Neural cell (in vitro differentiated cells): Measurements from ENCODE around the gene RNLS. TPM values are rescaled to one million over a fixed set of nuclear protein-coding genes. Genes with fewer than 3 reads are reported as not detected.

Source experiments
- H2AFZ ChIP-seq: fragments of 200-600, 300-800 bp; sonication (generic), shearing (Covaris generic); 2 replicates; pipeline ENCODE4 v1.6.0; 2014; ENCODE audit warnings: low read depth, mild to moderate bottlenecking, antibody characterized with exemption, low read length, moderate library complexity
- H3F3A ChIP-seq: fragments of 200-600 bp; shearing (Covaris generic); 2 replicates; pipeline ENCODE4 v1.6.1; 2016; ENCODE audit warnings: mild to moderate bottlenecking, moderate library complexity, mixed read lengths, antibody characterized with exemption, low read length; ENCODE audit not compliant: insufficient read depth, poor library complexity, severe bottlenecking
- H3K27ac ChIP-seq: fragments of 200-600, 300-800 bp; sonication (generic), shearing (Covaris generic); 2 replicates; pipeline ENCODE4 v1.5.1; 2014; ENCODE audit warnings: mild to moderate bottlenecking, low read length, moderate library complexity
- H3K27me3 ChIP-seq: fragments of 300-800, 200-600 bp; sonication (generic), shearing (Covaris generic); 2 replicates; pipeline ENCODE4 v1.6.0; 2014; ENCODE audit warnings: mild to moderate bottlenecking, low read depth, low read length, moderate library complexity; ENCODE audit not compliant: insufficient read depth
- H3K36me3 ChIP-seq: fragments of 300-800, 200-600 bp; sonication (generic), shearing (Covaris generic); 2 replicates; pipeline ENCODE4 v1.5.1; 2014; ENCODE audit warnings: mild to moderate bottlenecking, antibody characterized with exemption, low read length, moderate library complexity; ENCODE audit not compliant: insufficient read depth
- H3K4me2 ChIP-seq: fragments of 300-800, 200-600 bp; sonication (generic), shearing (Covaris generic); 2 replicates; pipeline ENCODE4 v1.6.0; 2014; ENCODE audit warnings: mild to moderate bottlenecking, low read length
- H3K4me3 ChIP-seq: fragments of 300-800, 200-600 bp; sonication (generic), shearing (Covaris generic); 2 replicates; pipeline ENCODE4 v1.5.1; 2014; ENCODE audit warnings: mild to moderate bottlenecking, low read length, moderate library complexity
- H3K79me2 ChIP-seq: fragments of 200-600 bp; shearing (Covaris generic); replicated peaks from 2 replicates; pipeline ENCODE4 v1.6.0; 2014; ENCODE audit warnings: mild to moderate bottlenecking, low read length, moderate library complexity; ENCODE audit not compliant: insufficient read depth
- H3K9ac ChIP-seq: fragments of 300-800, 200-600 bp; sonication (generic), shearing (Covaris generic); 2 replicates; pipeline ENCODE4 v1.6.1; 2016; ENCODE audit warnings: mild to moderate bottlenecking, low read length, mixed read lengths
- H3K9me2 ChIP-seq: fragments of 200-600 bp; shearing (Covaris generic); 2 replicates; pipeline ENCODE4 v1.6.1; 2016; ENCODE audit warnings: mild to moderate bottlenecking, low read length, mixed read lengths; ENCODE audit not compliant: insufficient read depth
- H3K9me3 ChIP-seq: fragments of 200-600, 300-800 bp; sonication (generic), shearing (Covaris generic); 2 replicates; pipeline ENCODE4 v1.6.1; 2016; ENCODE audit warnings: mild to moderate bottlenecking, mixed run types, low read length, moderate library complexity, mixed read lengths
- H4K20me1 ChIP-seq: fragments of 200-600 bp; shearing (Covaris generic); 2 replicates; pipeline ENCODE4 v1.6.1; 2016; ENCODE audit warnings: mild to moderate bottlenecking, mixed run types; ENCODE audit not compliant: insufficient read depth
- EP300 ChIP-seq: fragments of 450-650 bp; conservative IDR thresholded peaks from 2 replicates; pipeline ENCODE4 v1.6.1; 2014; ENCODE audit warnings: antibody characterized with exemption, mild to moderate bottlenecking, moderate library complexity; ENCODE audit not compliant: poor library complexity, severe bottlenecking
- EZH2 ChIP-seq: fragments of 200-600, 300-800 bp; shearing (Covaris generic), sonication (generic); IDR thresholded peaks from 2 replicates; pipeline ENCODE4 v1.6.1; 2014; ENCODE audit warnings: antibody characterized with exemption, low read length, borderline replicate concordance, mild to moderate bottlenecking; ENCODE audit not compliant: insufficient read depth, poor library complexity, severe bottlenecking
- MXI1 ChIP-seq: fragments of 450-650 bp; conservative IDR thresholded peaks from 2 replicates; pipeline ENCODE4 v1.6.1; 2014; ENCODE audit warnings: antibody characterized with exemption, mild to moderate bottlenecking; ENCODE audit not compliant: poor library complexity, severe bottlenecking
- POLR2AphosphoS5 ChIP-seq: IDR thresholded peaks from 2 replicates; pipeline ENCODE4 v1.6.1; 2012
- RAD21 ChIP-seq: fragments of 450-650 bp; conservative IDR thresholded peaks from 2 replicates; pipeline ENCODE4 v1.6.1; 2014; ENCODE audit warnings: antibody characterized with exemption, mild to moderate bottlenecking, moderate library complexity
- SMC3 ChIP-seq: fragments of 450-650 bp; conservative IDR thresholded peaks from 2 replicates; pipeline ENCODE4 v1.6.1; 2014; ENCODE audit warnings: antibody characterized with exemption, mild to moderate bottlenecking, moderate library complexity; ENCODE audit not compliant: poor library complexity
- TAF1 ChIP-seq: IDR thresholded peaks from 2 replicates; pipeline ENCODE4 v1.6.1; 2012; ENCODE audit warnings: low read depth
- polyA plus RNA-seq: library from polyadenylated mRNA; depleted of rRNA; stranded (reverse); fragments of >200 nt; gene quantifications from 2 replicates; pipeline ENCODE4 v1.2.3, GENCODE V29; 2014
- TF ChIP-seq, protein P1 (sequence below): fragments of 450-650 bp; IDR thresholded peaks from 2 replicates; pipeline ENCODE4 v1.5.1; 2014; ENCODE audit warnings: antibody characterized with exemption, mild to moderate bottlenecking, moderate library complexity; ENCODE audit not compliant: poor library complexity, severe bottlenecking
- TF ChIP-seq, protein P2 (sequence below): IDR thresholded peaks from 2 replicates; pipeline ENCODE4 v1.6.1; 2012; ENCODE audit warnings: borderline replicate concordance

The RNLS gene
- polyA plus RNA-seq, 1 donor from 2014 or later: 0.20 TPM

DNA sequence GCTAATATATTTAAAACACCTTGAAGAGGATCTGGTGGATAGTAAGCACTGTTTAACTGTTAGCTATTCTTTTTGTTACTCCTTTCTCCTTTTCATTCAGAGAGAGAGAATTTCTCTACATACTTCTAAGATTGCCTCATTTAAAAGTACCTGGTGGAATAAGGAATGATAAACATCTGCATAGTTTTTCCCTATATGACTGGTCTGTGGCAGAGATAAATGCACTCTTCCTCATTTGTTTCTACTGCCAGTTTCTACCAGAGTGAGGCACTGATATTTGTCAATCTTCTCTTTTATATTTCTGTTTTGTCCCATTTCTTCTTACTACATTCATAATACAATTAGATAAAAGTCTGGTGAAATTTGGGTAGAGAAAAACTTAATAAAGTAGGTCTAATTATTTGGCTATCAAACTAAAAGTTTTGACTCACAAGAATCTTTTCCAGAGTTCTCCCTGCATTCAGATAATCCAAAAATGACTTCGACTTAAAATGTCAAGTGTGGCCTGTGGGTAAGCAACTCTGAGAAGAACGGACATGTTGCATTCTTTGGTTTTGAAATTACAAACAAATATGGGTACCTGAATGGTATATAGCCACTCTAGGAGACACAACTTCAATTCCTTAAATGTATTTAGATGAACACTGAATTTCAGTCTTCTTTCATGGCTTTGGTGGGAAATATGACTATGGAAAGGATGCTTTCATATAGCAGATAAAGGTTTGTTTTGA is 38.8 kb downstream of the RNLS start:
- Histone ChIP-seq H3K27me3 (no peaks in the 10 kb centered on the region), H3K36me3 (no peaks in the 10 kb centered on the region), H3K9me3 (no peaks in the 10 kb centered on the region), H3K9ac (no peak overlapping the region), H3K79me2 (no peaks in the 10 kb centered on the region), H3K4me2 (no peak overlapping the region), H3K9me2 (no peaks in the 10 kb centered on the region), H3K27ac (no peak overlapping the region), H2AFZ (no peak overlapping the region), H4K20me1 (no peaks in the 10 kb centered on the region), H3K4me3 (no peak overlapping the region), H3F3A (no peaks in the 10 kb centered on the region)
- TF ChIP-seq, protein P1, sequence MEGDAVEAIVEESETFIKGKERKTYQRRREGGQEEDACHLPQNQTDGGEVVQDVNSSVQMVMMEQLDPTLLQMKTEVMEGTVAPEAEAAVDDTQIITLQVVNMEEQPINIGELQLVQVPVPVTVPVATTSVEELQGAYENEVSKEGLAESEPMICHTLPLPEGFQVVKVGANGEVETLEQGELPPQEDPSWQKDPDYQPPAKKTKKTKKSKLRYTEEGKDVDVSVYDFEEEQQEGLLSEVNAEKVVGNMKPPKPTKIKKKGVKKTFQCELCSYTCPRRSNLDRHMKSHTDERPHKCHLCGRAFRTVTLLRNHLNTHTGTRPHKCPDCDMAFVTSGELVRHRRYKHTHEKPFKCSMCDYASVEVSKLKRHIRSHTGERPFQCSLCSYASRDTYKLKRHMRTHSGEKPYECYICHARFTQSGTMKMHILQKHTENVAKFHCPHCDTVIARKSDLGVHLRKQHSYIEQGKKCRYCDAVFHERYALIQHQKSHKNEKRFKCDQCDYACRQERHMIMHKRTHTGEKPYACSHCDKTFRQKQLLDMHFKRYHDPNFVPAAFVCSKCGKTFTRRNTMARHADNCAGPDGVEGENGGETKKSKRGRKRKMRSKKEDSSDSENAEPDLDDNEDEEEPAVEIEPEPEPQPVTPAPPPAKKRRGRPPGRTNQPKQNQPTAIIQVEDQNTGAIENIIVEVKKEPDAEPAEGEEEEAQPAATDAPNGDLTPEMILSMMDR: no peak
- TF ChIP-seq, protein P2, sequence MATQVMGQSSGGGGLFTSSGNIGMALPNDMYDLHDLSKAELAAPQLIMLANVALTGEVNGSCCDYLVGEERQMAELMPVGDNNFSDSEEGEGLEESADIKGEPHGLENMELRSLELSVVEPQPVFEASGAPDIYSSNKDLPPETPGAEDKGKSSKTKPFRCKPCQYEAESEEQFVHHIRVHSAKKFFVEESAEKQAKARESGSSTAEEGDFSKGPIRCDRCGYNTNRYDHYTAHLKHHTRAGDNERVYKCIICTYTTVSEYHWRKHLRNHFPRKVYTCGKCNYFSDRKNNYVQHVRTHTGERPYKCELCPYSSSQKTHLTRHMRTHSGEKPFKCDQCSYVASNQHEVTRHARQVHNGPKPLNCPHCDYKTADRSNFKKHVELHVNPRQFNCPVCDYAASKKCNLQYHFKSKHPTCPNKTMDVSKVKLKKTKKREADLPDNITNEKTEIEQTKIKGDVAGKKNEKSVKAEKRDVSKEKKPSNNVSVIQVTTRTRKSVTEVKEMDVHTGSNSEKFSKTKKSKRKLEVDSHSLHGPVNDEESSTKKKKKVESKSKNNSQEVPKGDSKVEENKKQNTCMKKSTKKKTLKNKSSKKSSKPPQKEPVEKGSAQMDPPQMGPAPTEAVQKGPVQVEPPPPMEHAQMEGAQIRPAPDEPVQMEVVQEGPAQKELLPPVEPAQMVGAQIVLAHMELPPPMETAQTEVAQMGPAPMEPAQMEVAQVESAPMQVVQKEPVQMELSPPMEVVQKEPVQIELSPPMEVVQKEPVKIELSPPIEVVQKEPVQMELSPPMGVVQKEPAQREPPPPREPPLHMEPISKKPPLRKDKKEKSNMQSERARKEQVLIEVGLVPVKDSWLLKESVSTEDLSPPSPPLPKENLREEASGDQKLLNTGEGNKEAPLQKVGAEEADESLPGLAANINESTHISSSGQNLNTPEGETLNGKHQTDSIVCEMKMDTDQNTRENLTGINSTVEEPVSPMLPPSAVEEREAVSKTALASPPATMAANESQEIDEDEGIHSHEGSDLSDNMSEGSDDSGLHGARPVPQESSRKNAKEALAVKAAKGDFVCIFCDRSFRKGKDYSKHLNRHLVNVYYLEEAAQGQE: no peak
- no peak for TF ChIP-seq TAF1
- TF ChIP-seq EP300: no peak
- no peak for TF ChIP-seq SMC3
- TF ChIP-seq MXI1: no peak
- no peak for TF ChIP-seq EZH2
- TF ChIP-seq RAD21: no peak
- TF ChIP-seq POLR2AphosphoS5: no peak

DNA sequence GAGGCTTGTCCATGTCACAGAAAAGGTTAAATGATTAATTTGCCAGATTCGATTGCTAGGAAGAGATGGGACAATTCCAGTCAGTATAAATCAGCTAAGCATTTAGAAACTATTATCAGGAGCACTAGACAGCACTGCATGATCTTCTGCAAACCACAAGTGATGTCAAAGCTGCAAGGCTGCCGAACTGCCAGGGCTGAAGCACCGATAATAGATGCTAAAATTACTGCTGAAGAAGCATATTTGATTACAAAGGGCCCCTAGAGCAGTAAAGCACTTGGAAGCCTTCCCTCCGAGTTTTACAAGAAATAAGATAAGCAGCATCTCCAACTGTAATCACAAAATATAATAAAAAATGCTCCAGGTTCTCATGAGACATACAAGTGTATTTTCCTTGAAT is 40.6 kb downstream of the RNLS start:
- Histone ChIP-seq H3K9ac (no peak overlapping the region), H3K9me2 (no peaks in the 10 kb centered on the region), H3K36me3 (no peaks in the 10 kb centered on the region), H3K27ac (no peak overlapping the region), H3K4me2 (no peak overlapping the region), H3F3A (no peaks in the 10 kb centered on the region), H3K9me3 (no peaks in the 10 kb centered on the region), H2AFZ (no peak overlapping the region), H3K4me3 (no peak overlapping the region), H3K27me3 (no peaks in the 10 kb centered on the region), H3K79me2 (no peaks in the 10 kb centered on the region), H4K20me1 (no peaks in the 10 kb centered on the region)
- TF ChIP-seq POLR2AphosphoS5: no peak
- no peak for TF ChIP-seq TAF1
- no peak for TF ChIP-seq EZH2
- TF ChIP-seq, protein P1: no peak
- TF ChIP-seq SMC3: no peak
- no peak for TF ChIP-seq EP300
- no peak for TF ChIP-seq RAD21
- TF ChIP-seq, protein P2: no peak
- TF ChIP-seq MXI1: no peak
